Tibial artery (tissue), 4 donors: ENCODE data around the gene C1QTNF7.

Experiments used
- DNase-seq, 2 donors: peaks; one replicate each; pipeline ENCODE4 v3.0.0-alpha.2; 2019
- H3K27ac ChIP-seq, 2 donors: fragments of 200-600 bp; sonication (generic) in 1 of 2; 1 replicate in 1 of 2; 2 replicates in 1 of 2; pipeline ENCODE4 v1.5.1; 2018 to 2019; ENCODE audit warnings: mild to moderate bottlenecking in 1 of 2
- H3K27me3 ChIP-seq, 2 donors: fragments of 200-600 bp; sonication (generic) in 1 of 2; one replicate each; pipeline versions ENCODE4 v1.5.1 to v1.6.0; 2016 to 2019
- H3K36me3 ChIP-seq, 3 donors: fragments of 200-600 bp; sonication (generic) in 2 of 3; one replicate each; pipeline ENCODE4 v1.5.1; 2016 to 2019; ENCODE audit warnings: mild to moderate bottlenecking in 2 of 3
- H3K4me1 ChIP-seq, 4 donors: fragments of 200-600 bp; sonication (generic) in 2 of 4; 1 replicate in 3 of 4; 2 replicates in 1 of 4; pipeline ENCODE4 v1.5.1; 2016 to 2019
- H3K4me3 ChIP-seq, 2 donors: fragments of 200-600 bp; sonication (generic) in 1 of 2; 1 replicate in 1 of 2; 2 replicates in 1 of 2; pipeline ENCODE4 v1.5.1; 2018 to 2019; ENCODE audit warnings: mild to moderate bottlenecking in 2 of 2
- H3K9me3 ChIP-seq, 3 donors: fragments of 200-600 bp; sonication (generic) in 1 of 3; one replicate each; pipeline ENCODE4 v1.5.1; 2016 to 2019
- CTCF ChIP-seq, 2 experiments: fragments of 200-600 bp in 1 of 2; fragments of 450-650 bp in 1 of 2; IDR thresholded peaks; one replicate each; pipeline ENCODE4 v1.5.1; 2017 to 2019; ENCODE audit warnings: antibody characterized with exemption in 2 of 2, mild to moderate bottlenecking in 1 of 2, moderate library complexity in 1 of 2
- intact Hi-C: fragments of 100-400 bp; cut with DNase I; formaldehyde crosslinking; loops from one replicate; pipeline ENCODE4 v1.15.0; 2023; ENCODE audit warnings: low total_unique reads

The C1QTNF7 gene

GRCh38 chr4:15443371-15444160 lies 15.7 kb downstream of the C1QTNF7 start:
- DNase-seq, result no peak
- no peaks in the 10 kb centered on the region for H3K27me3 ChIP-seq
- no peaks in the 10 kb centered on the region for H3K4me1 ChIP-seq
- TF ChIP-seq CTCF (IDR thresholded peaks at IDR 0.05), result no peak
- no peak overlapping the region for H3K4me3 ChIP-seq
- H3K27ac ChIP-seq, result no peak overlapping the region
- H3K36me3 ChIP-seq, result peaks cover 0 to 40% (median 14%) of the 10 kb centered on the region in 3 donors
- intact Hi-C loops, result no loop called here
- no peaks in the 10 kb centered on the region for H3K9me3 ChIP-seq

- Histone ChIP-seq H3K27ac (no peak overlapping the region), H3K36me3 (peaks cover 0 to 39% (median 14%) of the 10 kb centered on the region in 3 donors), H3K27me3 (no peaks in the 10 kb centered on the region), H3K4me3 (no peak overlapping the region), H3K4me1 (no peaks in the 10 kb centered on the region), H3K9me3 (no peaks in the 10 kb centered on the region)
- no peak for TF ChIP-seq CTCF (IDR thresholded peaks at IDR 0.05)
- no peak for DNase-seq
- intact Hi-C loops, result no loop called here
Measured at GRCh38 chr4:15444276-15444675, 16.4 kb downstream of the C1QTNF7 start.

GRCh38 chr4:15444879-15445547 lies 17.2 kb downstream of the C1QTNF7 start:
- intact Hi-C loops, result no loop called here
- no peak for TF ChIP-seq CTCF (IDR thresholded peaks at IDR 0.05)
- no peak for DNase-seq

GRCh38 chr4:15451181-15451865 lies 23.5 kb downstream of the C1QTNF7 start:
- no peak for DNase-seq
- TF ChIP-seq CTCF (IDR thresholded peaks at IDR 0.05), result no peak
- peak overlapping the region; percentile 69 to 82 for H3K27ac ChIP-seq
- H3K4me1 ChIP-seq, result peaks cover 0 to 63% (median 44%) of the 10 kb centered on the region in 4 donors
- no peaks in the 10 kb centered on the region for H3K9me3 ChIP-seq
- no peaks in the 10 kb centered on the region for H3K27me3 ChIP-seq
- H3K4me3 ChIP-seq, result no peak overlapping the region
- intact Hi-C loops, result loop anchor here (10.0 kb wide), 1 partner anchor 57 kb away; no protein-coding TSS in a partner anchor
- peaks cover 0 to 4% (median 0%) of the 10 kb centered on the region in 3 donors for H3K36me3 ChIP-seq

More at GRCh38 chr4:15444879-15445547, 17.2 kb downstream of the C1QTNF7 start:
- Histone ChIP-seq H3K27me3 (no peaks in the 10 kb centered on the region), H3K4me1 (peaks cover 0 to 2% (median 0%) of the 10 kb centered on the region in 4 donors), H3K4me3 (no peak overlapping the region), H3K36me3 (peaks cover 0 to 36% (median 14%) of the 10 kb centered on the region in 3 donors), H3K27ac (no peak overlapping the region), H3K9me3 (no peaks in the 10 kb centered on the region)

GRCh38 chr4:15451866-15452765 lies 24.3 kb downstream of the C1QTNF7 start:
- Histone ChIP-seq H3K4me3 (no peak overlapping the region), H3K36me3 (no peaks in the 10 kb centered on the region), H3K4me1 (peaks cover 0 to 71% (median 51%) of the 10 kb centered on the region in 4 donors), H3K27me3 (no peaks in the 10 kb centered on the region), H3K9me3 (no peaks in the 10 kb centered on the region), H3K27ac (peak overlapping the region; percentile 69 to 82)
- DNase-seq, result peak; percentile 55 to 80
- intact Hi-C loops, result loop anchor here (10.0 kb wide), 1 partner anchor 57 kb away; no protein-coding TSS in a partner anchor
- TF ChIP-seq CTCF (IDR thresholded peaks at IDR 0.05), result no peak
